ENCODE results near the gene PODN. TPM values are rescaled to one million over a fixed set of nuclear protein-coding genes. Genes with fewer than 3 reads are reported as not detected.
A peak's percentile ranks its signal among the peaks of the same experiment; 100 is the strongest.

Gene PODN
- total RNA-seq, 1 donor from 2014 or later: 56.5 TPM

DNA sequence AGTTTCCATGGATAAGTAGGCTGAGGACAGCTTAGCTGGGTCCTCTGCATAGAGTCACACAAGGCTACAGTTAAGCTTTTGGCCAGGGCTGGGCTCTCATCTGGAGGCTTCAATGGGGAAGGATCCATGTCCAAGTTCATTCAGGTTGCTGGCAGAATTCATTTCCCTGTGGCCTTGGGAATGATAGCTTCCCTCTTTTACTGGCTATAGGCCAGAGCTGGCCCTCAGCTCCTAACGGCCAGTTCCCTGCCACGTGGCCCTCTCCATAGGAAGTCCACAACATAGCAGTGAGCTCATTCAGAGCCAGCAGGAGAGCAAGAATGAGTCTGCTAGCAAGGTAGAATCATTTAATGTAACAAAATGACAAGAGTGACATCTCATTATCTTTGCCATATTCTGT is 15.1 kb upstream of the PODN start:
- Histone ChIP-seq H3K36me3 (peaks cover 34% of the 10 kb centered on the region), H3K27me3 (no peaks in the 10 kb centered on the region), H3K9me3 (no peaks in the 10 kb centered on the region), H3K27ac (no peak overlapping the region), H3K4me1 (peaks cover 19% of the 10 kb centered on the region), H3K4me3 (no peak overlapping the region)
- DNase-seq (no peak), ATAC-seq (peak; percentile 41)
- intact Hi-C loops (cut with DNase I): no loop called here
- TF ChIP-seq, protein P1, sequence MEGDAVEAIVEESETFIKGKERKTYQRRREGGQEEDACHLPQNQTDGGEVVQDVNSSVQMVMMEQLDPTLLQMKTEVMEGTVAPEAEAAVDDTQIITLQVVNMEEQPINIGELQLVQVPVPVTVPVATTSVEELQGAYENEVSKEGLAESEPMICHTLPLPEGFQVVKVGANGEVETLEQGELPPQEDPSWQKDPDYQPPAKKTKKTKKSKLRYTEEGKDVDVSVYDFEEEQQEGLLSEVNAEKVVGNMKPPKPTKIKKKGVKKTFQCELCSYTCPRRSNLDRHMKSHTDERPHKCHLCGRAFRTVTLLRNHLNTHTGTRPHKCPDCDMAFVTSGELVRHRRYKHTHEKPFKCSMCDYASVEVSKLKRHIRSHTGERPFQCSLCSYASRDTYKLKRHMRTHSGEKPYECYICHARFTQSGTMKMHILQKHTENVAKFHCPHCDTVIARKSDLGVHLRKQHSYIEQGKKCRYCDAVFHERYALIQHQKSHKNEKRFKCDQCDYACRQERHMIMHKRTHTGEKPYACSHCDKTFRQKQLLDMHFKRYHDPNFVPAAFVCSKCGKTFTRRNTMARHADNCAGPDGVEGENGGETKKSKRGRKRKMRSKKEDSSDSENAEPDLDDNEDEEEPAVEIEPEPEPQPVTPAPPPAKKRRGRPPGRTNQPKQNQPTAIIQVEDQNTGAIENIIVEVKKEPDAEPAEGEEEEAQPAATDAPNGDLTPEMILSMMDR (IDR thresholded peaks at IDR 0.05): no peak

DNA sequence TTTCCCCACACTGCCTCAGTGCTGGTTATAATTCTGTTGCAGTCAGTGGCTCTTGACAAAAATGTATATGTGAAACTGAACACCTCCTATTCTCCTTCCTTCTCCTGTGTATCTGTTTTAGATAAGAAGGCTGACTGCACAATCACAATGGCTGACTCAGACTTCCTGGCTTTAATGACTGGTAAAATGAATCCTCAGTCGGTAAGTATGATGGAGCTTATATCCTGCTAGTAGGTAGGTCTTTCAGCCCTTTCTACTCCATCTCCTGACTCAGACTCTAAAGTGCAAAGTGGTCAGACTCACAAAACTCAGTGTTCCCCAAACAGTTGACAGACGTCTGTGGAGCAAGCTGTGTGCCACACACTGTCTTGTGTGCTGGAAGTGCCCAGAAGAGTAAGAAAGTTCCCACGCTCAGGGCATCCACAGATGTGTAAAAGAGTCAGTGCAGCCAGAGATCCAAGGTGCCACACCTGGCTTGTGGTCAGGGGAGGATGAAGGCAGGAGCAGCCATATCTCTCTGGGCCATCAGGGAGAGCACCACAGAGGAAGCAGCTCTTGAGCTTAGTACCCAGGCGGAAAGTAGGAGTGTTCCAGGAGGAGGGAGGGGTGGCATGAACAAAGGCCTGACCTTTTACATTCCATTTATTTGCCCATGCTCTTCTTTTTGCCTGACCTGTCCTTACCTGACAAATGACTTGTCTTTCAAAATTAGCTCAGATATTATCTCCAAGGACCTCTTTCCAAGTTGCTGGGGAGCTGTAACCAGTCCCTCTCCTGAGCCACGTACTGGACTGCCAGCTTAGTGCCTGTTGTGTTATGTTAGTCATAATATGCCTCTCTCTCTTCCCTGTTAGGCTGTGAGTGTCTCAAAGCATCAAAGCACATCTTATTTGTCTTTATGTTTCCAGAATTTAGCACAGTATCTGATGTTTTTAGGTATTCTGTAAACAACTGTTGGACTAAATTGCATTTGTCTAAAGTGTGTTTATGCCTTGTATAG is 14.0 kb upstream of the PODN start:
- Histone ChIP-seq H3K27ac (no peak overlapping the region), H3K4me3 (no peak overlapping the region), H3K27me3 (no peaks in the 10 kb centered on the region), H3K4me1 (peaks cover 19% of the 10 kb centered on the region), H3K36me3 (peaks cover 41% of the 10 kb centered on the region), H3K9me3 (no peaks in the 10 kb centered on the region)
- intact Hi-C loops (cut with DNase I): no loop called here
- ATAC-seq (no peak), DNase-seq (no peak)
- TF ChIP-seq, protein P1 (IDR thresholded peaks at IDR 0.05): no peak

DNA sequence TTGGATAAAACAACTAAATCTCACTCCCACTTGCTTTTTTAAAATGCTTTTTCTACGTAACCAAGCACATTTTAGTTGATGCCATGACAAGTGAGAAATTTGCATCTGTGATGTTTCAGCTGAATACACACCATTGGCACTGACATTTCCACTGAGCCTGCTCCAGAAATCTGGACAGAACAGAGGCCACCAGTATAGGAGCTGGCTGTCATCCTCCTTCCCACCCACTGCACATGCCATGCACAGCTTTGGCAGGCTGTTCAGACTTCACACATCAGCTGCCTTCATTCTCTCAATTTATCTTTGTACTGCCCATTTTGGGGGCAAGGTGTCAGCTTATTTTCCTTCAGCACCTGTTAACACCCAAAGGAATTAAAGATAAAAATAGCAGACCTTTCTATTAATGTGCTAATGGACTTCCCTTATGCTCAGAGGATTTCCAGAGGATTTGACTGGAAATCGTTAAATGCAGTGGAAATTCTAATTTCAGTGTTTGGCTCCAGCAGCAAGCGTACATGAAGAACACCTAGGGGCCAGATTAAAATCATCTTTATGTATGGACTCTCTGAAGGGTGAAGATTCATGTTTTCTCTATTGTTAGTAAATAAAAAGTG is 12.9 kb upstream of the PODN start:
- TF ChIP-seq, protein P1 (IDR thresholded peaks at IDR 0.05): no peak
- Histone ChIP-seq H3K9me3 (no peaks in the 10 kb centered on the region), H3K4me3 (no peak overlapping the region), H3K27me3 (no peaks in the 10 kb centered on the region), H3K4me1 (peaks cover 19% of the 10 kb centered on the region), H3K36me3 (peaks cover 45% of the 10 kb centered on the region), H3K27ac (no peak overlapping the region)
- ATAC-seq (no peak), DNase-seq (no peak)
- intact Hi-C loops (cut with DNase I): no loop called here

DNA sequence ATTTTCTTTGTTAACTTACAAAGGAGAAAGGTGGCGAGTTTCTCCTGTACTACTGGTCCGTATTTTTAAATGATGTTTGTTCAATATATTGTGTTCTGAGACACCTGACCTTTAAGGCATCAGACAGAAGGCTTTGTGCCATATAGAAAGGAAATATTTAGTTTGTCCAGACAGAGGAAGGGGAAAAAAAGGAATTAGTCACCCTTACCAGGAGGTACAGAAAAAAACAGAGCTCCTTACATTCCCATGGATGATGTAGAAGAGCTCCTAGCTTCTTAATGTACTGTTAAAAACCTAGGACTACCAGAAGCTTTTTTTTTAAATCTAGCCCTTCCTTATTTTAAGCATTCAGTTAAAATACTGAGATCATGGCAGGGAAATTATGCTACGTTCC is 12.4 kb upstream of the PODN start:
- no peak overlapping the region for H3K27ac ChIP-seq
- no peak overlapping the region for H3K4me3 ChIP-seq
- TF ChIP-seq, protein P1 (IDR thresholded peaks at IDR 0.05): no peak
- no peaks in the 10 kb centered on the region for H3K27me3 ChIP-seq
- intact Hi-C loops (cut with DNase I): no loop called here
- no peaks in the 10 kb centered on the region for H3K9me3 ChIP-seq
- no peak for ATAC-seq
- DNase-seq: no peak
- H3K36me3 ChIP-seq: peaks cover 45% of the 10 kb centered on the region
- H3K4me1 ChIP-seq: peaks cover 19% of the 10 kb centered on the region

DNA sequence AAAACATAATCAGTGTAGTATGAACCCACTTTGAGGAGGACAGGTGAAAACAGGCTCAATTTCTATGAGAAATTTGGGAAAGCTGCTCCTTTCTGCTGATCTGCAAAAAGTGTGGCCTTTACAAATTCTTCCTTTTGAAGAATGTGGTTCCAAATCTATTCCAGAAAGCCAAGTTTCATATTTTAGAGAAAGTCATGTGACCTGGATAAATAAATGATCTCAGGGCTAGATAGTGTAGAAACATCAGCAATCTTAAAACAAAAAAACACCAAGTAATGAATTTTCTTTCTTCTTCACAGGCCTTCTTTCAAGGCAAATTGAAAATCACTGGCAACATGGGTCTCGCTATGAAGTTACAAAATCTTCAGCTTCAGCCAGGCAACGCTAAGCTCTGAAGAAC is 11.7 kb upstream of the PODN start:
- TF ChIP-seq, protein P1 (IDR thresholded peaks at IDR 0.05): no peak
- Histone ChIP-seq H3K4me1 (peaks cover 19% of the 10 kb centered on the region), H3K27ac (no peak overlapping the region), H3K36me3 (peaks cover 45% of the 10 kb centered on the region), H3K9me3 (no peaks in the 10 kb centered on the region), H3K27me3 (no peaks in the 10 kb centered on the region), H3K4me3 (no peak overlapping the region)
- no peak for DNase-seq
- intact Hi-C loops (cut with DNase I): no loop called here
- ATAC-seq: no peak
